ENCODE measurements around the gene MARS1.
A peak's percentile ranks its signal among the peaks of the same experiment; 100 is the strongest.

MARS1 gene

GRCh38 chr12:57518920-57519795, 31.3 kb downstream of the MARS1 start:
- no peak for DNase-seq

DNA sequence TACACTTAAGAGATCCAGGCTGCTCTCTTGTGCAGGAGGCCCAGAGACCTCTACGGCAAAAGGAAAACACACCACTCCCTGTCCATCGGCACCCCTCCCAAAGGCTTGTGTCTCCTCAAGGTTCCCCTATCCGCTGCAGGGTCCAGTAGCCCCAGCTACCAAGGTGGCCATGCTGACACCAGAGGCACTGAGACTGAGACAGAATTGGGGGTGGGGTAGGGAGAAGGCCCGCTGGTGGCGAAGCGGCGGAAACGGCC, 31.9 kb downstream of the MARS1 start:
- DNase-seq = no peak

DNA sequence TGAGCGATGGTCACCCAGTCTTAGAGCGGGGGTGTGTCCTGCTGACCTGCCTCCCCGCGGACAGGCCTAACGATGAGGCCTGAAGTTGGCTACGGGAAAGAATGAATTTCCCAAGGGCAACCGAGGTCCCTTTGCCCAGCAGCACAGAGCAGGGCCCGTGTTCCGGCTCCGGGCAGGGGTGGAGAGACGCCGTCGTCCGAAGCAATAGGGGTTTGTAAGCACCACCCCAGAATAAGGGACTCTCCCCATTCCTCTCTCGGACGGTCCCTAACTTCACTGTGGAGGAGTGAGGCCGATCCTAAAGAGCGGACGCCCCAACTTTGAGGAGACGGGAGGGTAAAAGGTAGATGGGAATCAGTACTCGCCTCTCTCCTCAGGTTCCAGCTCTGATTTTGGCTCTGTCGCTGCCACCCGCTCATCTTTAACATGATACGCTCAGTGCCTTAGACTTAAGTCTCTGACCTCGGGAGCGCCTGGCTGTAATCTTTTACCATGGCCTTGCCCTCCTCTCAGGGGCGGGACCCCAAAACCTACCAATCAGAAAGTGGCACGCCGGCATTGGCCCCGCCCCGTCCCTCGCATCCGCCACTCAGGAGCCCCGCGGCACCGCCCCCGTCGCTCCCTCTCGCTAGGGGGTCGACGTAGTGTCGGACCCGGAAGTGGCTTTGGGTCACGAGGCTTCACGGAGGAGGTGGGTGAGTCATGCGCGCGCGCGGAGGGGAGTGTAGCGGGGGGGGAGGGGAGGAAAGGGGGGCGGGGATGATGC, 32.4 kb downstream of the MARS1 start, which contains the start of gene DDIT3:
Gene DDIT3, minus strand, starts transcription at position 462 of the 766 bp plus-strand sequence. CDS start 3,108 bp downstream, outside the sequence.
- DNase-seq = peak; percentile 97 to 98

DNA sequence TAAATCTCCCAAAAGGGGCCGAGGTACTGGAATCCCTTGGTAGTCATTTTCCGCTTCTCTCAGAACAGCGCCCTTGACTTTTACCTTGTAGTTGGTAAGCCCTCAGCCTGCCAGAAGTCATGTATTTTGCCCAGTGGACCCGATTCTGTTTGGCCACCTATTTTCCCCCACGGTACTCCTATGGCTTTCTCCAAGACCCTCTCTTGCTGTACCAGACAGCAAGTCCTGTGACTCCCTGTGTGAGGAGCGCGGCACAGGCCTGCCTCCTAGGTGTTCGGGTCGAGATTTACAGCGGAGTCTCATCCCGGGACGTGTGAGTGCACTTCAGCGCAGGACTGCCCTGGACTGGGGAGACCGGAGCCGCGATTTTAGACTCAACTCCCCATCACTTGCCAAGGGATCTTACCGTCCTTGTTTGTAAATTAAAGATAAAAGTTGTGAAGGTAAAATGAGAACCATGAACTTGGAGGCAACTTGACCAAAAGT, 33.7 kb downstream of the MARS1 start:
- DNase-seq = no peak

GRCh38 chr12:57522011-57522886, 34.4 kb downstream of the MARS1 start, which contains the start of gene MBD6:
MBD6 (plus strand) TSS chr12:57522824; CDS start chr12:57524304, 1,480 bp downstream.
- peak; percentile 94 to 95 for DNase-seq

- no peak for DNase-seq
Measured at GRCh38 chr12:57522887-57523705, 35.2 kb downstream of the MARS1 start.

GRCh38 chr12:57523706-57524614, 36.1 kb downstream of the MARS1 start:
- no peak for DNase-seq

GRCh38 chr12:57524814-57525614, 37.1 kb downstream of the MARS1 start:
- DNase-seq = no peak

DNA sequence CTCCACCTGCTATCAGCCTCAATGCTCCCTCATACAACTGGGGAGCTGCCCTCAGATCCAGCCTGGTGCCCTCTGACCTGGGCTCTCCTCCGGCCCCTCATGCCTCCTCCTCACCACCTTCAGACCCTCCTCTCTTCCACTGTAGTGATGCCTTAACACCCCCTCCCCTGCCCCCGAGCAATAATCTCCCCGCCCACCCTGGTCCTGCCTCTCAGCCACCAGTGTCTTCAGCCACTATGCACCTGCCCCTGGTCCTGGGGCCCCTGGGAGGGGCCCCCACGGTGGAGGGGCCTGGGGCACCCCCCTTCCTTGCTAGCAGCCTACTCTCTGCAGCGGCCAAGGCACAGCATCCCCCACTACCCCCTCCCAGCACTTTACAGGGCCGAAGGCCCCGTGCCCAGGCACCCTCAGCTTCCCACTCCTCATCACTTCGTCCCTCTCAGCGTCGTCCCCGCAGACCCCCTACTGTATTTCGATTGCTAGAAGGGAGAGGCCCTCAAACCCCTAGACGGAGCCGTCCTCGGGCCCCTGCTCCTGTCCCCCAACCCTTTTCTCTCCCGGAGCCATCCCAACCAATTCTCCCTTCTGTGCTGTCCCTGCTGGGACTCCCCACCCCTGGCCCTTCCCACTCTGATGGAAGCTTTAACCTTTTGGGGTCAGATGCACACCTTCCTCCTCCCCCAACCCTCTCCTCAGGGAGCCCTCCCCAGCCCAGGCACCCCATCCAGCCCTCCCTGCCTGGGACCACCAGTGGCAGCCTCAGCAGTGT, 37.9 kb downstream of the MARS1 start:
- no peak for DNase-seq

GRCh38 chr12:57526477-57527126, 38.7 kb downstream of the MARS1 start:
- no peak for DNase-seq

- DNase-seq = no peak
Measured at GRCh38 chr12:57527184-57527583, 39.3 kb downstream of the MARS1 start.

DNA sequence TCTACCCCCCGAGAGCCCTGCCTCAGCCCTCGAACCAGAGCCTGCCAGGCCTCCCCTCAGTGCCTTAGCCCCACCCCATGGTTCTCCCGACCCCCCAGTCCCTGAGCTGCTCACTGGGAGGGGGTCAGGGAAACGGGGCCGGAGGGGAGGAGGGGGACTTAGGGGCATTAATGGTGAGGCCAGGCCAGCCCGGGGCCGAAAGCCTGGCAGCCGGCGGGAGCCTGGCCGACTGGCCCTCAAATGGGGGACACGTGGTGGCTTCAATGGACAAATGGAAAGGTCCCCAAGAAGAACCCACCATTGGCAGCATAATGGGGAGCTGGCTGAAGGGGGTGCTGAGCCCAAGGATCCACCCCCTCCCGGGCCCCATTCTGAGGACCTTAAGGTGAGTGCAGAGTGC, 40.3 kb downstream of the MARS1 start:
- DNase-seq = no peak

DNA sequence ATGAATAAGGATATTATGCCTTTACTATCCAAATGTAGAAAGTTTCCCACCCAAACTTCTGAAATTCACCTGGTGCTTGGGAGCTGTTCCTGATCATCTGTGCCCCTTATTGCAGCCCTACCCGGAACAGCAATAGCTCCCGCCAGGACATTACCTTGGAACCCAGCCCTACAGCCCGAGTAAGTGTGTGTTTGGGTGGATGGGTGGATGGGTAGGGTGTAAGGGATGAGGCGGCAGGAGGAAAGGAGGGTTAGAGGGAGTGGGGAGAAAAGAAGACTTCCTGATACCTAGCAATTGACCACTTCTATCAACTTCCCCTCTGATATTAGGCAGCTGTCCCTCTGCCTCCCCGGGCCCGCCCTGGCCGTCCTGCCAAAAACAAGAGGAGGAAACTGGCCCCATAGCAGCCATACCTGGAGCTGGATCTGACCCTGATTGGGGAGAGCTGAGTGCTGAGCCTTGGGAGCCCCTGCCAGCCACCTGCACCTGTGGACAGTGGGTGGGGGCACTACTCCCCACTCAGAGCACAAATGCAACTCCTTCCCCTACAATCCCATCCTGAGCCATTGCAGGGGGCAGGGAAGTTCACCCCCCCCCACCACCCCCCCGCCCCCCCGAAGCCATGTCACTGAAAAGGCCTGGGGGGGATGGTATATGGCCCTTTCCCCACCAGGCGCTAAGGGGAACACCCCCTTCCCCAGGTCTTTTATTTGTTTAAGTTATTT, 41.1 kb downstream of the MARS1 start:
- DNase-seq = no peak

- no peak for DNase-seq
Measured at GRCh38 chr12:57529831-57530230, 42.0 kb downstream of the MARS1 start.

- DNase-seq = no peak
Measured at GRCh38 chr12:57530396-57531142, 42.7 kb downstream of the MARS1 start.

DNA sequence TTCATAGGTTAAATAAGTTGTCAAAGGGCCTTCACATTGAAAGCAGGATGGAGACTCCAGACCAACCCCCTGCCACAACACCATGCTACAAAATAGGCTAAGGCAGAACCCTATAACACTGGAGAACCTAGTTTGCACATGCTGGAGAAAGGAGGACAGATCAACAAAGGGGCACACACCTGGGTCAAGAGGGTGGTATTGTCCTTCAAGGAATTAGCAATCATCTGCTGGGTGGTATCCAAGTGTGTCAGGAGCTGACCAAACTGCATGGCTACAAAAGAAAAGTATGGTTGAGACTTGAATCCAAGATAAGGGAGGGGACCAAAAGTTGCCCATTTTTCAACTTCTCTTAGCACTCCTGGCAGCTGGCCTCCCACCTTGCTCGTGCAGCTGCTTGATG, 44.0 kb downstream of the MARS1 start:
- no peak for DNase-seq

- no peak for DNase-seq
Measured at GRCh38 chr12:57533108-57533507, 45.2 kb downstream of the MARS1 start.

Measured in NCI-H2081 (cell line).